Transverse colon (tissue), 4 donors: ENCODE data around the gene MBOAT2. TPM values are rescaled to one million over a fixed set of nuclear protein-coding genes. Genes with fewer than 3 reads are reported as not detected.

Experiments used
- DNase-seq: peaks from one replicate; pipeline ENCODE4 v3.0.0-alpha.2; 2019
- H3K27ac ChIP-seq, 4 donors: fragments of 200-600 bp; sonication (generic); 2 replicates each; pipeline ENCODE4 v1.5.1; 2016 to 2018; ENCODE audit warnings: inconsistent platforms in 4 of 4
- H3K27me3 ChIP-seq: fragments of 200-600 bp; sonication (generic); 2 replicates; pipeline ENCODE4 v1.5.1; 2017; ENCODE audit warnings: inconsistent platforms
- H3K36me3 ChIP-seq, 4 donors: fragments of 200-600 bp; sonication (generic); 2 replicates each; pipeline ENCODE4 v1.5.1; 2017 to 2019; ENCODE audit warnings: inconsistent platforms in 4 of 4
- H3K4me1 ChIP-seq, 4 donors: fragments of 200-600 bp; sonication (generic); 2 replicates each; pipeline ENCODE4 v1.5.1; 2017 to 2020; ENCODE audit warnings: inconsistent platforms in 4 of 4
- H3K4me3 ChIP-seq, 4 donors: fragments of 200-600 bp; sonication (generic); 1 replicate in 1 of 4; 2 replicates in 3 of 4; pipeline versions ENCODE4 v1.5.1 to v1.6.1; 2017 to 2019; ENCODE audit warnings: inconsistent platforms in 4 of 4
- H3K9me3 ChIP-seq, 2 donors: fragments of 200-600 bp; sonication (generic); 2 replicates each; pipeline ENCODE4 v1.5.1; 2017 to 2019; ENCODE audit warnings: inconsistent platforms in 2 of 2
- CTCF ChIP-seq, 5 experiments: fragments of 200-600 bp in 3 of 5; fragments of 450-650 bp in 2 of 5; sonication (generic) in 3 of 5; IDR thresholded peaks; 1 replicate in 2 of 5; 2 replicates in 3 of 5; pipeline ENCODE4 v1.5.1; 2016 to 2017; ENCODE audit warnings: antibody characterized with exemption in 5 of 5, inconsistent platforms in 3 of 5, mild to moderate bottlenecking in 2 of 5, moderate library complexity in 1 of 5
- EP300 ChIP-seq: sonication (generic); formaldehyde crosslinking; IDR thresholded peaks from one replicate; pipeline ENCODE4 v1.6.1; 2017; ENCODE audit warnings: antibody characterized with exemption, low read depth
- POLR2A ChIP-seq: fragments of 450-650 bp; IDR thresholded peaks from one replicate; pipeline ENCODE4 v1.6.1; 2016; ENCODE audit warnings: antibody characterized with exemption, mild to moderate bottlenecking, moderate library complexity
- POLR2AphosphoS5 ChIP-seq, 3 donors: sonication (generic); formaldehyde crosslinking; IDR thresholded peaks; one replicate each; pipeline ENCODE4 v1.6.1; 2016; ENCODE audit warnings: antibody characterized with exemption in 3 of 3
- WGBS, 2 donors: methylation state at CpG; one replicate each; pipeline ENCODE4 v1.1.5; 2018; ENCODE audit warnings: low coverage in 1 of 2; 5-methylcytosine and 5-hydroxymethylcytosine counted together
- in situ Hi-C, 4 donors: fragments of 200-750 bp; cut with MboI; loops; one replicate each; pipeline versions ENCODE4 v1.15.0 to v1.15.1; 2017; ENCODE audit warnings: low sequenced_read_pairs in 3 of 4, low pct_ligation_motif_present in 1 of 4, low pct_unique_long_range_greater_than_20kb in 1 of 4
- intact Hi-C: fragments of 100-400 bp; cut with DNase I; formaldehyde crosslinking; loops from one replicate; pipeline ENCODE4 v1.15.1; 2023; ENCODE audit warnings: low total_unique reads
- total RNA-seq, 4 donors: library from RNA; depleted of rRNA; stranded (reverse); fragments of >200 nt; gene quantifications; one replicate each; pipeline ENCODE4 v1.1.0, GENCODE V29; 2016

Gene MBOAT2
- total RNA-seq, 4 donors from 2014 or later, result 10.0 to 132 (median 89.2) TPM

- in situ Hi-C loops, result loop anchor here in 1 of 4 donors (25.0 kb wide), 1 partner anchor 270 kb away; no protein-coding TSS in a partner anchor
- TF ChIP-seq EP300, result no peak
- WGBS, 2 donors, result 84 to 93% methylated on average over 3 of the region's 3 CpGs
- no peak overlapping the region for H3K4me3 ChIP-seq
- intact Hi-C loops, result no loop called here
- H3K9me3 ChIP-seq, result no peaks in the 10 kb centered on the region
- no peaks in the 10 kb centered on the region for H3K27me3 ChIP-seq
- no peak overlapping the region for H3K27ac ChIP-seq
- no peak for DNase-seq
- no peaks in the 10 kb centered on the region for H3K4me1 ChIP-seq
- H3K36me3 ChIP-seq, result no peaks in the 10 kb centered on the region
Observed at GRCh38 chr2:8867363-8867762, 136.1 kb downstream of the MBOAT2 start.

- in situ Hi-C loops (loop anchor here in 1 of 4 donors (25.0 kb wide), 1 partner anchor 274 kb away; no protein-coding TSS in a partner anchor), intact Hi-C loops (no loop called here)
- no peak for TF ChIP-seq EP300
- TF ChIP-seq POLR2A, result no peak
- TF ChIP-seq CTCF (IDR thresholded peaks at IDR 0.05), result no peak
- TF ChIP-seq POLR2AphosphoS5 (IDR thresholded peaks at IDR 0.05), result no peak
- Histone ChIP-seq H3K27me3 (no peaks in the 10 kb centered on the region), H3K36me3 (no peaks in the 10 kb centered on the region), H3K9me3 (no peaks in the 10 kb centered on the region), H3K27ac (no peak overlapping the region), H3K4me3 (no peak overlapping the region), H3K4me1 (no peaks in the 10 kb centered on the region)
- no peak for DNase-seq
- WGBS, 2 donors, result 77 to 84% methylated on average over 7 to 10 of the region's 10 CpGs
Observed at GRCh38 chr2:8863331-8863953, 140.0 kb downstream of the MBOAT2 start.

GRCh38 chr2:8862230-8862629 lies 141.3 kb downstream of the MBOAT2 start:
- Histone ChIP-seq H3K27me3 (no peaks in the 10 kb centered on the region), H3K9me3 (no peaks in the 10 kb centered on the region), H3K4me1 (no peaks in the 10 kb centered on the region), H3K27ac (no peak overlapping the region), H3K36me3 (no peaks in the 10 kb centered on the region), H3K4me3 (no peak overlapping the region)
- in situ Hi-C loops, result loop anchor here in 1 of 4 donors (25.0 kb wide), 1 partner anchor 275 kb away; no protein-coding TSS in a partner anchor
- 93% methylated on average over 7 of the region's 7 CpGs; no CpG with 5 or more reads in 1 of the 2 donors for WGBS, 2 donors
- intact Hi-C loops, result no loop called here
- TF ChIP-seq EP300, result no peak
- TF ChIP-seq POLR2AphosphoS5 (IDR thresholded peaks at IDR 0.05), result no peak
- no peak for TF ChIP-seq POLR2A
- TF ChIP-seq CTCF (IDR thresholded peaks at IDR 0.05), result no peak
- DNase-seq, result no peak

GRCh38 chr2:8861797-8862196 lies 141.7 kb downstream of the MBOAT2 start:
- Histone ChIP-seq H3K27ac (no peak overlapping the region), H3K4me1 (no peaks in the 10 kb centered on the region), H3K36me3 (no peaks in the 10 kb centered on the region), H3K4me3 (no peak overlapping the region), H3K27me3 (no peaks in the 10 kb centered on the region), H3K9me3 (no peaks in the 10 kb centered on the region)
- 97 to 100% methylated on average over 1 of the region's 1 CpG for WGBS, 2 donors
- no peak for TF ChIP-seq EP300
- TF ChIP-seq POLR2AphosphoS5 (IDR thresholded peaks at IDR 0.05), result no peak
- TF ChIP-seq POLR2A, result no peak
- no peak for TF ChIP-seq CTCF (IDR thresholded peaks at IDR 0.05)
- DNase-seq, result no peak
- in situ Hi-C loops (loop anchor here in 1 of 4 donors (25.0 kb wide), 1 partner anchor 276 kb away; no protein-coding TSS in a partner anchor), intact Hi-C loops (no loop called here)
